ENCODE results near the gene CENPW.

The CENPW gene

GRCh38 chr6:126376682-126377081 lies 36.8 kb downstream of the CENPW start:
- no peak for DNase-seq

- DNase-seq: no peak
Observed at GRCh38 chr6:126377594-126378153, 37.8 kb downstream of the CENPW start.

GRCh38 chr6:126380072-126380583 lies 40.2 kb downstream of the CENPW start:
- DNase-seq: no peak

- no peak for DNase-seq
Observed at GRCh38 chr6:126381498-126381897, 41.6 kb downstream of the CENPW start.

- no peak for DNase-seq
Observed at GRCh38 chr6:126383203-126383602, 43.3 kb downstream of the CENPW start.

GRCh38 chr6:126385536-126385935 lies 45.6 kb downstream of the CENPW start:
- no peak for DNase-seq

- DNase-seq: no peak
Observed at GRCh38 chr6:126388104-126388598, 48.2 kb downstream of the CENPW start.

GRCh38 chr6:126396131-126396530 lies 56.2 kb downstream of the CENPW start:
- DNase-seq: no peak
